Glomerular visceral epithelial cell (primary cell): ENCODE data around the gene RAB44.
"Not testable (repeated sequence)": the region's sequence is repeated elsewhere in the genome, so short reads cannot be mapped to it uniquely, and the experiment has no call there.

Source experiments
- DNase-seq: peaks from one replicate; pipeline ENCODE4 v3.0.0-alpha.2; 2016; ENCODE audit errors: extremely low spot score

Gene RAB44

DNA sequence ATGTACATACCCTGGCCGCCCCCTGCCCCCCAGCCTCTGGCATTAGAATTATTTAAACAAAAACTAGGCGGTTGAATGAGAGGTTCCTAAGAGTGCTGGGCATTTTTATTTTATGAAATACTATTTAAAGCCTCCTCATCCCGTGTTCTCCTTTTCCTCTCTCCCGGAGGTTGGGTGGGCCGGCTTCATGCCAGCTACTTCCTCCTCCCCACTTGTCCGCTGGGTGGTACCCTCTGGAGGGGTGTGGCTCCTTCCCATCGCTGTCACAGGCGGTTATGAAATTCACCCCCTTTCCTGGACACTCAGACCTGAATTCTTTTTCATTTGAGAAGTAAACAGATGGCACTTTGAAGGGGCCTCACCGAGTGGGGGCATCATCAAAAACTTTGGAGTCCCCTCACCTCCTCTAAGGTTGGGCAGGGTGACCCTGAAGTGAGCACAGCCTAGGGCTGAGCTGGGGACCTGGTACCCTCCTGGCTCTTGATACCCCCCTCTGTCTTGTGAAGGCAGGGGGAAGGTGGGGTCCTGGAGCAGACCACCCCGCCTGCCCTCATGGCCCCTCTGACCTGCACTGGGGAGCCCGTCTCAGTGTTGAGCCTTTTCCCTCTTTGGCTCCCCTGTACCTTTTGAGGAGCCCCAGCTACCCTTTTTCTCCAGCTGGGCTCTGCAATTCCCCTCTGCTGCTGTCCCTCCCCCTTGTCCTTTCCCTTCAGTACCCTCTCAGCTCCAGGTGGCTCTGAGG, 11.5 kb upstream of the RAB44 start:
- no peak for DNase-seq

DNA sequence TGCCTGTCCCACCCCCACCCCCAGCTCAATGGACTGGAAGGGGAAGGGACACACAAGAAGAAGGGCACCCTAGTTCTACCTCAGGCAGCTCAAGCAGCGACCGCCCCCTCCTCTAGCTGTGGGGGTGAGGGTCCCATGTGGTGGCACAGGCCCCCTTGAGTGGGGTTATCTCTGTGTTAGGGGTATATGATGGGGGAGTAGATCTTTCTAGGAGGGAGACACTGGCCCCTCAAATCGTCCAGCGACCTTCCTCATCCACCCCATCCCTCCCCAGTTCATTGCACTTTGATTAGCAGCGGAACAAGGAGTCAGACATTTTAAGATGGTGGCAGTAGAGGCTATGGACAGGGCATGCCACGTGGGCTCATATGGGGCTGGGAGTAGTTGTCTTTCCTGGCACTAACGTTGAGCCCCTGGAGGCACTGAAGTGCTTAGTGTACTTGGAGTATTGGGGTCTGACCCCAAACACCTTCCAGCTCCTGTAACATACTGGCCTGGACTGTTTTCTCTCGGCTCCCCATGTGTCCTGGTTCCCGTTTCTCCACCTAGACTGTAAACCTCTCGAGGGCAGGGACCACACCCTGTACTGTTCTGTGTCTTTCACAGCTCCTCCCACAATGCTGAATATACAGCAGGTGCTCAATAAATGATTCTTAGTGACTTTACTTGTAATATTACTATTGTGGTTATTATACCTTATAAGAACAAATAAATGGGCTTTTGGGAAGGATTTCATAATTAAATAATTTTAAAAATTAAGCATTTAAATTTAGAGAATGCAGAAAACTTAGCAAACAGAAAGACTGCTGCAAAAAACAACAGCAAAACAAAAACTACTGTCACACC, 10.7 kb upstream of the RAB44 start:
- DNase-seq = no peak

DNA sequence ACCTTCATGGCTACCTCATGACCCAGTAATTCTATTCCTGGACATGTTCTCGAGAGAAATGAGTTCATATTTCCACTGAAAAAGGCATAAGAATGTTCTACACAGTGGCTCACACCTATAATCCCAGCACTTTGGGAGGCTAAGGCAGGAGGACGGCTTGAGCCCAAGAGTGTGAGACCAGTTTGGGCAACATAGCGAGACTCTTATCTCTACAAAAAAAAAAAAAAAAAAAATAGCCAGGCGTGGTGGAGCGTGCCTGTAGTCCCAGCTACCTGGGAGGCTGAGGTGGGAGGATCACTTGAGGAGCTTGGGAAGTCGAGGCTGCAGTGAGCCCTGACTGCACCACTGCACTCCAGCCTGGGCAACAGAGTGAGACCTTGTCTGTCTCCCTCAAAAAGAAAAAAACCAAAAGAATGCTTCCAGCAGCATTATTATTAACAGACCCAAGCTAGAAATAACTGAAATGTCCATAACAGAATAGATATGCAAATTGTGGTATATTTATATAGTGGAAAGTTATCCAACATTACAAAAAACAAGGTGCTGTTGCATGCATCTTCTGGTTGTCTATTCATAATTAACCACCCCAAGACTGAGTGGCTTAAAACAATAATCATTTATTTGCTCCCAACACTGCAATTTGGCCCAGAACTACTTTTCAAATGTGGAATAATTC, 9.4 kb upstream of the RAB44 start:
- DNase-seq = peak; percentile 38

DNA sequence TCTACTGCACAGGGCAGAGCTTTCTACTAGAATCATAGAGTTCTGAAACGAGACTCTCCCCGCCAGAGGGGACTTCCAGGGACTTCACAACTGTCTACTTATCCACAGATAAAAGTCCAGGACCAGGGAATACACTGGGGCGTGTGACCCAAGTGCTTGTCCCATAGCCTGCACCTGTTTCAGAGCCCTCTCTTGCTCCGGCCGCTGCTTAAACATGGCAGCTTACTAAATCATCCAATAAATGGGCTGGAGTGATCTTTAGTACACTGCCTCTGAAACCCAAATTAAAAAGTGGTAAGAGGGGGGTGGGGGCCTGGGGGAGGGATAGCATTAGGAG, 8.9 kb upstream of the RAB44 start:
- no peak for DNase-seq

DNA sequence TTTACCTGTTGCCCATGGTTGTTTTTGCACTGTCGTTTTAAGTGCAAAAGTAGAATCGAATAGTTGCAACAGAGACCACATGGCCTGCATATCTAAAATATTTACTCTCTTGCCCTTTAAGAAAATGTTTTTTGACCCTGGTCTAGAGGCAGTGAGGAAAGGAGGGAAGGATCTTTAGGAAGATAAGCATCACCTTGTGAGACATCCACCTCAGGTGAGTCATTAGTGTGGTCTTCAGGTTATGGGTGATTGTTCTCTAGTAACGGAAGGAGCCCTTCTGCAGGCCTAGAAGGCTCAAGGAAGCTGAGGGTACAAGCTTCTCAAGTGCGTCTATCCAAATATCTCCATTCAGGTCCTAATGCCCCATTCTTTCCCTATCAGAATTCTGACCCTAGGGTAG, 6.6 kb upstream of the RAB44 start:
- DNase-seq = no peak

DNA sequence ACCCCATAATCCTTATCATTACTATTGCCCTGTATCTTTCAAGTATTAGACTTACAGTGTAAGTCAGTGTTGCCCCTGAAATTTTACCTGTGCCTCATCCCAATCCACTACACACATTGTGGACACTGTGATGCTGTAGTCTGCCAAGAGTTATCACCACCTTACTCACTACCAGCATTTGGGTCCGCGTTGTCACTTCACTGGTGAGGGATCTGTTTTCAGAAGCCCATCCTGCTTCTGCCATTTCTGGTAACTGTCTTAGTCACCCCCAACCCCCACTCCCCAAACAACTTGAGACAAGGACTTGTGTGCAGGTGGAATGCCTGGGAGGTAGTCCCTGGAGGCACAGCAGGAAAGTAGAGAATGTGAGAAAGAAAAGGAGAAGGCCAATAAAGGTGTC, 6.0 kb upstream of the RAB44 start:
- no peak for DNase-seq

DNA sequence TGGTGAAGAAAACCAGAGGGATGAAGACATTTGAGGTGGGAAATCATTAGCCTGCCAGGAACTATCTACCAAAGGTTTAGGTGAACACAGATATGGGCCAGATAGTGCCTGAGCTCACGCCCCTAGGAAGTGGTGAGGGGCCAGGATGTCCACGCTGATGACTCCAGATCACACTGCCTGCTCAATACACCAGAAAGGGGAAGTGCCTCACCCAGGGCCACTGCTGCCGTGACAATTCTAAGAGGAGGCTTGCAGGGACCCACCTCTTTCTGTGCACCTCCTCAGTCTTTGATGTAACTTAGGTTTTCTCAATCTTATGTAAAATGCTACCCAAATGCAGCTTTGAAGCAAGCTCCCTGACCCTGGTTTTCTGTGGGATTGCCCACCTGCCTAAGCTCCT, 5.4 kb upstream of the RAB44 start:
- no peak for DNase-seq

DNA sequence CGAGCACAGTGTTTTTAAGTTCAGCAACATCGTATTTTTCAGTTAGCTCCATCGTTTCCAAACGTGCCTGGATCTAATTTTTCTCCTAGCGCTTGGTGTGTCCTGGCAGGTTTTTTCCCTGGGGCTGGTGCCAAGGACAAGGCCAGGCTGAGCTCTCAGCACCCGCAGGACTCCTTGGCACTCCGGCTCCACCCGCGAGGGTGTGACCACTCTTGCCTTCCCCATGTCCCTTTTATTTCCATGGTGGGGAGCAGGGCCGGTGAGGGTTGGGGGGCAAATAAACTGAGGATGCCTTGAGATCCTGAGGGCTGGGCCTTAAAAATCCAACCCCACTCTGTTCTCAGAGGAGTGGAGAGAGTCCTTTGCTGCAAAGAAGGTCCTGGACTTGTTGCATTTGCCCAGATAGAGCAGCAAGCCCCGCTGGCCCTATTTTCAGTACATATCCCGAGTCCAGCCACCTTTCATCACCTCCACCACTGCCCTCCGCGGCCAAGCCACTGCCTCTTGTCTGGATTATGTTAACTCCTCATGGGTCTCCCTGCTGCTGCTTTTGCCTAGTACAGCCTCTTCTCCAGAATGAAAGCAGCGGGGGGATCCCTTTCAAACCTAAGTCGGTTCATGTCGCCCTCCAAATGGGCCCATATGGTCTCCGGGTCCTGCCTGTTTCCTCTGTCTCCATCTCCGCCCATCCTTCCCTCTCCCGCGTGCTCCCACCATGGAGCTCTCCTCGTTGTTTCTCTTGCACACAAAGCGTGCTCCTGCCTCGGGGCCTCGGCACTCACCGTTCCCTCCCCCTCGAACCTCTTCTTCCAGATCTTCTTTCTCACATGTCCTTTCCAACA, 4.5 kb upstream of the RAB44 start:
- no peak for DNase-seq

DNA sequence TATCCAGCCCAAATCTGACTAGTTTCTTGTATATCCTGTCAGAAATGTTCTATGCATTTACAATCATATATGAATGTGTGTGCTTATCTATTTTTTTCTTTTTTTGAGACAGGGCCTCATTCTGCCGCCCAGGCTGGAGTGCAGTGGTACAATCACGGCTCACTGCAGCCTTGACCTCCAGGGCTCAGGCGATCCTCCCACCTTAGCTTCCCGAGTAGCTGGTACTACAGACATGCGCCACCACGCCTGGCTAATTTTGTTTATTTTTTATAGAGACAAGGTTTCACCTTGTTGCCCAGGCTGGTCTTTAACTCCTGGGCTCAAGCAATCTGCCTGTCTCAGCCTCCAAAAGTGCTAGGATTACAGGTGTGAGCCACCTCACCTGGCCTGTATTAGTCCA, 3.0 kb upstream of the RAB44 start:
- no peak for DNase-seq

DNA sequence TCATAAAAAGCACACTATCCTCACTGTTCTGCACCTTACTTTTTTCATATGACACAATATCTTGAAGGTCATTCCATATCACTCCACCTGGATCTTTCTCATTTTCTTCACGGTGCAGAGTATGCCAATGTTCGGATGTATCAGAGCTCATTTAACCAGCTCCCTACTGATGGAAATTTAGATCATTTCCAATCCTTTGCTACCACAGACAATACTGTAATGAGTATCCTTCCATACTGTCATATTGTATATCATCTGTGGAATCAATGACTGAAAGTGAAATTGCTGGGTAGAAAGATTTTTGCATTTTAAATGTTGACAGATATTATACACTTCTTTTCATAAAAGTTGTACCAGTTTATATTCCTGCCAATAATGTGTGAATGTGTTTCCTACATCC, 2.2 kb upstream of the RAB44 start:
- DNase-seq = no peak

DNA sequence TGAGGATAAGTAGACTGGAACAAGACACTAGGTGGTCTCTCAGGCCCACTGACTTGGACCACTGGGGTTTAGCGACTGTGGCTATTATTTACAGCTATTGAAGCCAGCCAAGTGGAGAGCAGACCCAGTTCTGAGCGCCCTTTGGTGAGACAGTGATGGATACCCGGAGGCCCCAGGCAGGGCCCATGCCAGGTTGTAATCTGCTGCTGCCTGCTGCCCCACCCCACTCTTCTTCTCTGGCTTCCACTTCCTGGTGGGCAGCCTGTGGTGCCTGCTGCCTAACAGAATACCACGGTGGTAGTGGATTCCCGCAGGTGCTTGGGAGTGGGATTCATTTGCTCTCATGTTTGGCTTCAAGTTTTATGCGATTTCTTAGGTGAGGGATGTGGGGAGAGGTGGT, 570 bp downstream of the RAB44 start:
- DNase-seq = no peak

DNA sequence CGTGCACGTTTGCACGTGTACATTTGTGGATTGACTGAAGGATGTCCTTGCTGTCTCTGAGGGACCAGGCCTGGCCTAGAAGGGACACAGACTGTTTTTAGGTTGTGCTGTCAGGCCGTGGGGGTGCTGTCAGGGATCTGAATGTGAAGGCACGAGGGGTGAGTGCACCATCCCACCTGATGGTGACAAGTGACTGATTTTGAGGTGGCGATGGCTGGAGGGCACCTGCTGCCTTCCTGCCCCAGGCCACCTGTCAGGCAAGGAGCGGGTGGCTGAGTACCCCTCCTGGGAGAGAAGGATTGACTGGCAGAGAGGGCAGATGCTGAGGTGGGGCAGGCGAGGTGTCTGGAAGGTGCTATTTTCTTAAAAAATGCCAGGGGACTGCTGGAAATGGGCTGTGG, 1.2 kb downstream of the RAB44 start:
- DNase-seq = no peak

DNA sequence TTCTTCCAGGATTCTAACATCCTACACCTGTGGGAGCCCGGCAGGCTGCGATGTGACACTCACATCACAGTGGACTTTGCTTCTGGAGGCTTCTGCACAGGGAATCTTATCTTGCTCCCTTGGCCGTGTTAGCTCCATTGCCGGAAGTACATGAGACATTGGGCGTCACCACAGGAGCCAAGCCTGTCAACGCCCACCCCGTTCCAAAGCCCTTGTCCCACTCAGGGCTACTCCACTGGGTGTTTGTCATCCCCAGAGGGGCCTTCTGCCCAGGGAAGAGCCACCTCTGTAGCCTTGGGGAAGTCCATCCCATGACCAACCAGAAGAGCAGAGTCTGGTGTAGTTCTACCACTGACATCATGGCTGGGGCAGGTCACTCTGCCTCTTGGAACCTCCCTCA, 1.7 kb downstream of the RAB44 start:
- no peak for DNase-seq

DNA sequence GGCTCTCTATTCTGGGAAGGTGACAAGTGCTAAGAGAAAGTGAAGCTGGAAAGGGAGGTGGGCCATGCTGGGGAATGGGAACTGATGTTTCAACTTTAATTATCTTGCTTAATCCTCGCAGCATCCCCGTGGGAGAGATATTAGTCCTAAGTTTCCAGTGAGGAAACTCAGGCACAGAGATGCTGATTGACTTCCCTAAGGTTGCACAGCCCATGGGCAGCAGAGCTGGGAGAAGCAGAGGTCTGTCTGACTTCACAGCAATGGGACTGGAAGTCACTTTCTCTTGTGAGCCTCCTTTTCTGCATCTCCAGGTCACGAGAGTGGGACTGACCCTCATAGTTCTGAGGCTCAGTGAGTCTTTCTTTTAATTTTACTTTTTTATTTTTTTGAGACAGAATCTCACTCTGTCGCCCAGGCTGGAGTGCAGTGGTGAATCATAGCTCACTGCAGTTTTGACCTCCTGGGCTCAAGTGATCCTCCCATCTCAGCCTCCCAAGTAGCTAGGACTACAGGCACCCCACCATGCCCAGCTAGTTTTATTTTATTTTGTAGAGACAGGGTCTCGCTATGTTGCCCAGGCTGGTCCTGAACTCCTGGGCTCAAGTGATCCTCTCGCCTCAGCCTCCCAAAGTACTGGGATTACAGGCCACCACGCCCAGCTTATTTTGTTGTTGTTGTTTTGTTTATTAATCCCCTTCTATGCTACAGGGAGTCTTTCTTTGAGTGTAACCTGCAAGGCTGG, 2.6 kb downstream of the RAB44 start:
- no peak for DNase-seq

DNA sequence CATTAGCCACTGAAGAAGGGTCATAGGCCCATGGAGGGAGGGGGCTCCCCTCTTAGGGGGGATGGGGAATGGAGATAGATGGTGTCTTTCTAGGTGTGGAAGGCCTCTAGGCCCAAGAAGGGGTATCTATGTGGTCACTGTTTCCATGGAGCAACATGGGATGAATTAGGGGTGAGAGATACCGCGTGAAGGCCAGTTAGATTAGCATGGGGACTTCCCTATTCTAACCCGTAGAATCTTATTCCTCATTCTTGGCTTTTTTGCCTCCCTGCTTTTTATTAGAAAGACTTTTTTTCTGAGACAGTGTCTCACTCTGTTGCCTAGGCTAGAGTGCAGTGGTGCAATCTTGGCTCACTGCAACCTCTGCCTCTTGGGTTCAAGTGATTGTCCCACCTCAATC, 3.2 kb downstream of the RAB44 start:
- no peak for DNase-seq

DNA sequence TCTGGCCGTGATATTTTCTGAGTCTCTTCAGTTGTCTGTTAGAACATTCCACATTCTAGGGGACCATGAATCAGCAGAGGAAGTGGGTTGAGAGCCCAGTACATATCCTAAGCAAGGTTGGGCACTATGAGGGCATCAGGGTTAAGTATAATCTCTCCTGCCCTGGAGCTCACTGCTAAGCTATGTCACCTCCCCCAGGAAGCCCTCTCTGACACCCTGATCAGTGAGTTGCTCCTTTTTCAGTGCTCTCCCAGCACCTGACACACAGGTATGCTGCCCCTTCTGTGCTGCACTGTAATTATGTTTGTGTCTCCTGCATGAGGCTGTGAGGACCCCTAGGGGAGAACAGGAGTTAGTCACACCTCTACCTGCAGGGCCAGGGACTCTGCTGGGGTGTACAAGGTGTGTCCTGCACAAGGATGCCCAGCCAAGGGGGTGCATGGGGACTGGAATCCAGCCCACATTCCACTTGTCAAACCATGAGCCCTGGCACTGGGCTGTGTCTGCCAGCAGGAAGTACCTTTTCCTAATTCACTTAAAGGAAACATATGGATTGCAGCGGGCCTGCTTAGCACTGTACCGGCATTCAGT, 3.9 kb downstream of the RAB44 start:
- DNase-seq = no peak

DNA sequence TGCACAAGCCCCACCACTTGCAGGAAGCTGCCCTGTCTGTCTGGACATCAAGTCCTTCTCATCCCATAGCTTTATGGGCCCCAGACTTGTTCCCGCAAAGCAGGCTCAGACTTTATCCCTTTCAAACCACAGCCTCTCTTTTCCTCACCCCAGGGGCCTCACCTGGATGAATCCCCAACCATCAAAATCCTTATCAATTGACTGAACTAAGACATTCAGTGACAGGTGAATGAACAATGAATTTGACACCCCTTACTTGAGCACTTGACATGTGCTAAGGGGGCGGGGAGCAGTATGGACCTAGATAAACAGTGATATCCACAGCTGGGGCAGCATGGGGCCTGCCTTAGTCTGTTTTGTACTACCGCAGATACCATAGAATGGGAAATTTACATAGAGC, 5.0 kb downstream of the RAB44 start:
- no peak for DNase-seq

DNA sequence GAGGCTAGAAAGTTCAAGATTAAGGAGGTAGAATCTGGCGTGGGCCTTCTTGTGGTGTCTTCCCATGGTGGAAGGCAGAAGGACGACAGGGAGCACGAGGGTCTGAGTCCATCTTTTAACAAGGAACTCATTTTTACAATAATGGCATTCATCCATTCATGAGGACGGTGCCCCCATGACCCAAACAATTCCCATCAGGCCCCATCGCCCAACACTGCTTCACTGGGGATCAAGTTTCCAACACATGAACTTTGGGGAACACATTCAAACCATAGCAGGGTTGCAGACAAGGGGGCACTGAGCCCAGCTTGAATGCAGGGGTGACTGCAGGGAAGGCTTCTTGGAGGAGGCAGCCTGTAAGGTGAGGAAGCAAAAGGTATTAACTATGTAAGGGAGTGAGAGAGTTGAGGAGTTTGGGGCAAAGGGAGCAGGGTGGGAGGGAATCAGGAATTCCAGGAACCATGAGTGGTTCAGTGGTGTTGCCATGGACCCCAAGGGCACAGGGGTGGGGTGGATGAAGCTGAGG, 5.5 kb downstream of the RAB44 start:
- DNase-seq = no peak

DNA sequence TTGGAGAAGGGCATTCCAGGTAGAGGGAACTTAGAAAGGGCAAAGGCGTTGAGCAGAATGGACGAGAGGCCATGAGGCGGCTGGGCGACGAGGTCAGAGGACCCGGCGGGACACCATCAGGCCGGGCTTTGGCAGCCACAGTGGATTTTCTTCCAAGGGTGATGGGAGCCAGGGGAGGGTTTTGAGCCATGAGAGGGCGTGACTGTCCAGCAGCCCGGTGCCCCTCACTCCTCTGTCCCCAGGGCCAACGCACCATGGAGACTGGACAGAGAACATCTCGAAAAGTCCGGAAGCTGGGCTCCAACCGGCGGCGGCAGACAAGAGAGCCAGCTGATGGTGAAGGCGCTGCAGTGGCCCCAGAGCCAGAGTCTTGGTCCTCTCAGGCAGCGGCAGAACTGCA, 6.4 kb downstream of the RAB44 start:
- no peak for DNase-seq

DNA sequence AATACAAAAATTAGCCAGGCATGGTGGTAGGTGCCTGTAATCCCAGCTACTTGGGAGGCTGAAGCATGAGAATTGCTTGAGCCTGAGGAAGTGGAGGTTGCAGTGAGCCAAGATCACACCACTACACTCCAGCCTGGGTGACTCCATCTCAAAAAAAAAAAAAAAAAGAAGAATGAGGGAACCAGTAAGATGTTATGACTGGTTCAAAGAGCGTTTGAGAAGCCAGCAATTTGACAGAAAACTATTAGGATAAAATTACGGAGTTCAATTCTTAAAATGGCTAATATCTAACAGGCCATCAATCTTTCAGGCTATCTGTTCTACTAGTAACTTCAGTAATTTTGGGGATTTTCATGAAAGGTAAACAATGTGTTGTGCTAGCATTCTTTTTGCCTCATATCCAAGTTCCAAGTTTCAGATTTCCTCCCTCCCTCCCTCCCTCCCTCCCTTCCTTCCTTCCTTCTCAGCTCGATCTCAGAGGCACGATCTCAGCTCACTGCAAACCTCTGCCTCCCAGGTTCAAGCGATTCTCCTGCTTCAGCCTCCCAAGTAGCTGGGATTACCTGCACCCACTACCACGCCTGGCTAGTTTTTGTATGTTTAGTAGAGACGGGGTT, 7.4 kb downstream of the RAB44 start:
- not testable (repeated sequence) for DNase-seq
